Heart right ventricle (tissue), 16 donors: ENCODE data around the gene NOTCH4. TPM values are rescaled to one million over a fixed set of nuclear protein-coding genes. Genes with fewer than 3 reads are reported as not detected.
A peak's percentile ranks its signal among the peaks of the same experiment; 100 is the strongest.

Experiments used
- ATAC-seq, 8 donors: fragments of 200-7000 bp; cut with Tn5 transposase; one replicate each; pipeline ENCODE4 v1.9.1; 2020; ENCODE audit warnings: mild to moderate bottlenecking in 8 of 8, moderate library complexity in 8 of 8, moderate number of reproducible peaks in 1 of 8
- DNase-seq, 2 donors: peaks; one replicate each; pipeline ENCODE4 v3.0.0-alpha.2; 2020
- H3K27ac ChIP-seq, 10 donors: fragments of 200-600 bp; sonication (generic) in 2 of 10; one replicate each; pipeline versions ENCODE4 v1.5.0 to v1.8.0; 2020 to 2022; ENCODE audit warnings: mild to moderate bottlenecking in 3 of 10
- H3K27me3 ChIP-seq, 7 donors: fragments of 200-600 bp; one replicate each; pipeline ENCODE4 v1.8.0; 2021 to 2022; ENCODE audit warnings: mild to moderate bottlenecking in 2 of 7
- H3K36me3 ChIP-seq, 9 donors: fragments of 200-600 bp; sonication (generic) in 1 of 9; one replicate each; pipeline versions ENCODE4 v1.5.0 to v1.8.0; 2020 to 2022; ENCODE audit warnings: mild to moderate bottlenecking in 2 of 9
- H3K4me1 ChIP-seq, 9 donors: fragments of 200-600 bp; sonication (generic) in 1 of 9; one replicate each; pipeline versions ENCODE4 v1.5.0 to v1.8.0; 2020 to 2022; ENCODE audit warnings: mild to moderate bottlenecking in 4 of 9
- H3K4me3 ChIP-seq, 10 donors: fragments of 200-600 bp; sonication (generic) in 2 of 10; one replicate each; pipeline versions ENCODE4 v1.5.0 to v1.8.0; 2020 to 2022; ENCODE audit warnings: mild to moderate bottlenecking in 7 of 10, moderate library complexity in 2 of 10
- H3K9me3 ChIP-seq, 11 donors: fragments of 200-600 bp in 10 of 11; sonication (generic) in 2 of 11; one replicate each; pipeline versions ENCODE4 v1.5.0 to v1.8.0; 2013 to 2022; ENCODE audit warnings: mild to moderate bottlenecking in 2 of 11, control low read depth in 1 of 11, moderate library complexity in 1 of 11
- CTCF ChIP-seq, 9 donors: fragments of 200-600 bp; sonication (generic) in 2 of 9; IDR thresholded peaks; one replicate each; pipeline versions ENCODE4 v1.5.0 to v1.8.0; 2021 to 2022; ENCODE audit warnings: antibody characterized with exemption in 9 of 9, mild to moderate bottlenecking in 5 of 9, moderate library complexity in 1 of 9
- WGBS, 2 donors: extraction: QIAGEN DNeasy Blood & Tissue Kit; methylation state at CpG; one replicate each; pipeline ENCODE4 v1.1.7; 2013; ENCODE audit warnings: inconsistent platforms in 1 of 2; 5-methylcytosine and 5-hydroxymethylcytosine counted together
- intact Hi-C, 10 donors: fragments of 100-400 bp; cut with DNase I; formaldehyde crosslinking; loops; one replicate each; pipeline versions ENCODE4 v1.11.1 to v1.14.2; 2022
- polyA plus RNA-seq, 2 donors: library from polyadenylated mRNA; stranded (reverse); fragments of 200-250 nt; gene quantifications; one replicate each; pipeline ENCODE4 v1.2.3, GENCODE V29; 2013
- total RNA-seq, 10 donors: library from RNA; stranded (reverse); fragmentation: NEBNext Ultra II Directional in 3 of 10; extraction: Animal tissue kit (Norgen Biotek cat#: 25700) in 3 of 10; gene quantifications; one replicate each; pipeline versions ENCODE4 v1.2.1 to v1.2.4, GENCODE V29; 2021 to 2023
- donor health status: Arrhythmogenic right ventricular cardiomyopathy.
- donor health status: ischemic (EF 13 %, LVEDD 7.1; RV severe dilation, severe dysfunction).
- donor health status: healthy with polysubstance abuse.
- donor health status: DM: no; HTN: yes; CAD: no.
- donor health status: DM: no; HTN: no; CAD: no.
- donor health status: ischemic (EF 25% LVEDD 6.9; RV normal size, moderate dysfunction).
- donor health status: ischemic (EF 25% LVEDD 5.7; RV mildly dilated, moderate dysfunction).
- donor health status: healthy.
- donor health status: DM: yes; HTN: yes; CAD: no.
- donor health status: Ischemic cardiomyopathy.
- donor health status: ischemic (EF 35%, LVEDD 5.7; RV mildly dilated, moderate dysfunction).
- donor health status: nonischemic (EF 11% LVEDD 7.7; RV severe dilation, severe dysfunction).
- donor health status: DM: yes; HTN: yes; CAD: no.
- donor health status: PGD.
- donor health status: ischemic (EF 29% LVEDD 5.4; RV normal size, mild dysfunction).
- donor health status: nonischemic (EF 23%, LVEDD 6.1; RV moderate dilation, normal function).

Gene NOTCH4
- total and polyA plus RNA-seq, 12 donors = 17.4 to 123 (median 23.9) TPM

- Histone ChIP-seq H3K36me3 (peaks cover 0 to 86% (median 25%) of the 10 kb centered on the region in 9 donors), H3K27me3 (no peaks in the 10 kb centered on the region), H3K27ac (peak overlapping the region in 5 of 10 donors; percentile 7 to 64 (median 16)), H3K4me3 (no peak overlapping the region), H3K9me3 (no peaks in the 10 kb centered on the region), H3K4me1 (peaks cover 0 to 9% (median 0%) of the 10 kb centered on the region in 9 donors)
- intact Hi-C loops = no loop called here
- no peak for DNase-seq
- peak in 1 of 8 donors; percentile 6 for ATAC-seq
- 81 to 85% methylated on average over 31 to 32 of the region's 32 CpGs for WGBS, 2 donors
- TF ChIP-seq CTCF (IDR thresholded peaks at IDR 0.05) = no peak
These were observed 56.6 kb downstream of the NOTCH4 start for GRCh38 chr6:32167154-32167760.

- DNase-seq = no peak
- Histone ChIP-seq H3K36me3 (peaks cover 0 to 93% (median 25%) of the 10 kb centered on the region in 9 donors), H3K4me3 (no peak overlapping the region), H3K9me3 (no peaks in the 10 kb centered on the region), H3K27ac (peak overlapping the region in 2 of 10 donors; percentile 6 to 17), H3K4me1 (peaks cover 0 to 9% (median 0%) of the 10 kb centered on the region in 9 donors), H3K27me3 (no peaks in the 10 kb centered on the region)
- WGBS, 2 donors = 78 to 88% methylated on average over 30 of the region's 30 CpGs
- TF ChIP-seq CTCF (IDR thresholded peaks at IDR 0.05) = no peak
- intact Hi-C loops = no loop called here
- ATAC-seq = peak in 1 of 8 donors; percentile 10
These were observed 57.3 kb downstream of the NOTCH4 start for GRCh38 chr6:32166411-32167061.

- intact Hi-C loops = loop anchor here in 1 of 10 donors (5.0 kb wide), 1 partner anchor 42 kb away; no protein-coding TSS in a partner anchor
- H3K4me1 ChIP-seq = peaks cover 0 to 9% (median 0%) of the 10 kb centered on the region in 9 donors
- no peaks in the 10 kb centered on the region for H3K9me3 ChIP-seq
- ATAC-seq (no peak), DNase-seq (no peak)
- H3K4me3 ChIP-seq = no peak within 1 kb of the TSS
- peak within 1 kb of the TSS; percentile 26 to 83 (median 50) for H3K27ac ChIP-seq
- H3K36me3 ChIP-seq = peaks cover 0 to 93% (median 25%) of the 10 kb centered on the region in 9 donors
- no peaks in the 10 kb centered on the region for H3K27me3 ChIP-seq
- no peak for TF ChIP-seq CTCF (IDR thresholded peaks at IDR 0.05)
These were observed 59.6 kb downstream of the NOTCH4 start, which contains the start of gene EGFL8 for GRCh38 chr6:32164295-32164694. Gene EGFL8 (plus strand): TSS chr6:32164595. CDS start chr6:32166166, 1,571 bp downstream.

GRCh38 chr6:32163559-32164258 is 60.2 kb downstream of the NOTCH4 start:
- WGBS, 2 donors = 79 to 89% methylated on average over 7 of the region's 7 CpGs
- peak overlapping the region; percentile 26 to 83 (median 50) for H3K27ac ChIP-seq
- H3K9me3 ChIP-seq = no peaks in the 10 kb centered on the region
- DNase-seq = no peak
- TF ChIP-seq CTCF (IDR thresholded peaks at IDR 0.05) = no peak
- no peak overlapping the region for H3K4me3 ChIP-seq
- intact Hi-C loops = loop anchor here in 1 of 10 donors (5.0 kb wide), 1 partner anchor 41 kb away; no protein-coding TSS in a partner anchor
- peak; percentile 18 to 67 (median 59) for ATAC-seq
- H3K36me3 ChIP-seq = peaks cover 0 to 93% (median 29%) of the 10 kb centered on the region in 9 donors
- no peaks in the 10 kb centered on the region for H3K27me3 ChIP-seq
- peaks cover 0 to 9% (median 0%) of the 10 kb centered on the region in 9 donors for H3K4me1 ChIP-seq
